Myocyte (in vitro differentiated cells): ENCODE data around the gene S100A4. TPM values are rescaled to one million over a fixed set of nuclear protein-coding genes. Genes with fewer than 3 reads are reported as not detected.
A peak's percentile ranks its signal among the peaks of the same experiment; 100 is the strongest.

ENCODE experiments used
- DNase-seq: peaks from one replicate; pipeline ENCODE4 v3.0.0-alpha.2; 2012; ENCODE audit warnings: low read depth
- total RNA-seq: library from RNA; depleted of rRNA; stranded (reverse); fragments of >200 nt; gene quantifications from 2 replicates; pipeline ENCODE4 v1.2.3, GENCODE V29; 2014

S100A4 gene
- total RNA-seq, 1 donor from 2014 or later: 757 TPM

GRCh38 chr1:153513023-153513422 lies 32.6 kb downstream of the S100A4 start:
- DNase-seq: peak; percentile 47

GRCh38 chr1:153510984-153511410 lies 34.6 kb downstream of the S100A4 start:
- DNase-seq: peak; percentile 82

GRCh38 chr1:153509729-153510354 lies 35.8 kb downstream of the S100A4 start:
- peak; percentile 49 for DNase-seq

- no peak for DNase-seq
Observed at GRCh38 chr1:153509036-153509435, 36.6 kb downstream of the S100A4 start.

DNA sequence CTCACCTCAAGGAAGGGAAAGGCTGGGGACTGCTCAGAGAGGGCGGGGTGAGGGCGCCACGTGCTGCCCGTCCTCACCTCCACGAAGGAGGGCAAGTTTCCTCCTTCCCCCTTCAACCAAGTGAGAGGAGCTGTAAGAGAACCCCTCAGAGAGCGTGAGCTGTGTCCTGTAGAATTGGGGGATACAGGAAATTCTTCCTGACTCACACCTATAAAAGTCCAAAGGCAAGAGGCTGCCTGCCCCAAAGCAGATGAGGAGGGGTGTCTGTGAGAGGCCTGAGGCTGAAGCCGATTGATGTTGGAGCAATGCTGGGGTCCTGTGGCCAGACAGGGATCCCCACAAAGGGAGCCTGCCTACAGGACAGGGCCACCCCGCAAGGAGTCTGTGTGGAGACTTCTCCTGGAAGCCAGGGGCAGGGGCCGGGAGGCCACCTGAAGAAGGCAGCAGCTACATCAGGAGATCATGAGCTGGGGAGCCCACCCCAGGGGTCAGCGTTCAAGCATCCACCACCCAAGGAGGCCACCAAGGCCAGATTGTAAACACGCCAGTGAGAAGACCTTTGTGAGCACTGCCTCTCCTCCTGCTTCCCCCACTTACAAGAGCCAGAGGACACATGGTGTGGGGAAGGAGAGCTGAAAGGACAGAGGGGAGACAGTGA lies 37.6 kb downstream of the S100A4 start:
- no peak for DNase-seq

- peak; percentile 91 for DNase-seq
Observed at GRCh38 chr1:153506831-153507413, 38.7 kb downstream of the S100A4 start.

GRCh38 chr1:153506386-153506785 lies 39.2 kb downstream of the S100A4 start:
- DNase-seq: no peak

GRCh38 chr1:153505576-153505975 lies 40.0 kb downstream of the S100A4 start:
- no peak for DNase-seq

DNA sequence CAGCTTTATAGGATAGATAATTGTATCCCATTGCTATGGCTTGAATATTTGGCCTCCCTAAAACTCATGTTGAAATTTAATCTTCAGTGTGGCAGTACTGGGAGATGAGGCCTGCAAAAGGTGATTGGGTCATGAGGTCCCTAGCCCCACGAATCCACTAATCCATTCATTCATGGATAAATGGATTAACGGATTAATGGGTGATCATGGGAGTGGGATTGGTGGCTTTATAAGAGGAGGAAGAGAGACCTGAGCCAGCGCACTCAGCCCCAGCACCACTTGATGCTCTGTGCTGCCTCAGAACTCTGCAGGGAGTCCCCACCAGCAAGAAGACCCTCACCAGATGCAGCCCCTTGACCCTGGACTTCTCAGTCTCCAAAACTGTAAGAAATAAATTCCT lies 41.8 kb downstream of the S100A4 start:
- no peak for DNase-seq

- no peak for DNase-seq
Observed at GRCh38 chr1:153498746-153499145, 46.9 kb downstream of the S100A4 start.

DNA sequence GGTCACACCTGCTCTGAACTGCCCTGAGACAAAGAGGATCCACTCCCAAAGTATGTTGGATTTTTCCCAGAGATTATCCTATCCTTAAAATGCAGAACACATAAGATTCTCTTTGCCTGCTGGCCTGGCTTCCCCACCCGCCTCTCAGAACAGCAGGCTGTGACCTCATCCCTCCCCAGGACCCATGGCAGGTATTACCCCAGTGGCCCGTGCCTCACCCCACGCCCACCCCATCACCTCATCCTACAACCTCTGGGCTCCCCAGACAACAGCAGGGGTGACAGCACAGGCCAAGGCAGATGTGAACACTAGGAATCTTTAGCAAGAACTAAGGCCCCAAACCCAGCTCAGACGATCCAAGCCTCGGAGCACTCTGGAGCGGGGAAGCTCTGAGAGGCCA lies 50.1 kb downstream of the S100A4 start:
- DNase-seq: no peak

- peak; percentile 82 for DNase-seq
Observed at GRCh38 chr1:153494976-153495535, 50.5 kb downstream of the S100A4 start.

Other genes starting within 250 kb of the S100A4 start
- not detected in 2 replicates for gene PGLYRP3, start 232.9 kb downstream of the S100A4 start, total RNA-seq
- not detected in 2 replicates for gene PGLYRP4, start 197.0 kb downstream of the S100A4 start, total RNA-seq
- not detected in 2 replicates for gene S100A9, start 188.0 kb downstream of the S100A4 start, total RNA-seq
- not detected in 2 replicates for gene S100A12, start 170.2 kb downstream of the S100A4 start, total RNA-seq
- not detected in 2 replicates for gene S100A8, start 154.7 kb downstream of the S100A4 start, total RNA-seq
- not detected in 2 replicates for gene S100A7A, start 129.3 kb downstream of the S100A4 start, total RNA-seq
- gene S100A7, start 85.2 kb downstream of the S100A4 start, total RNA-seq: not detected in 2 replicates
- gene S100A6, start 9.8 kb downstream of the S100A4 start, total RNA-seq: 423 and 449 TPM in 2 replicates
- gene S100A5, start 4.9 kb downstream of the S100A4 start, total RNA-seq: 2.5 and 2.9 TPM in 2 replicates
- gene S100A3, start 3.5 kb upstream of the S100A4 start, total RNA-seq: 7.8 and 10.8 TPM in 2 replicates
- 6.4 and 7.1 TPM in 2 replicates for gene S100A2, start 20.0 kb upstream of the S100A4 start, total RNA-seq
- 591 and 800 TPM in 2 replicates for gene S100A16, start 67.3 kb upstream of the S100A4 start, total RNA-seq
- gene S100A14, start 70.5 kb upstream of the S100A4 start, total RNA-seq: not detected in 2 replicates
- 237 and 291 TPM in 2 replicates for gene S100A13, start 81.7 kb upstream of the S100A4 start, total RNA-seq
- gene S100A1, start 82.6 kb upstream of the S100A4 start, total RNA-seq: 0.52 and 3.3 TPM in 2 replicates
- 59.2 and 71.6 TPM in 2 replicates for gene CHTOP, start 88.3 kb upstream of the S100A4 start, total RNA-seq
- gene SNAPIN, start 112.9 kb upstream of the S100A4 start, total RNA-seq: 68.3 and 75.1 TPM in 2 replicates
- gene ILF2, start 125.2 kb upstream of the S100A4 start, total RNA-seq: 180 and 189 TPM in 2 replicates
- not detected in 2 replicates for gene NPR1, start 132.9 kb upstream of the S100A4 start, total RNA-seq
- gene INTS3, start 182.2 kb upstream of the S100A4 start, total RNA-seq: 24.0 and 27.7 TPM in 2 replicates
- gene SLC27A3, start 229.6 kb upstream of the S100A4 start, total RNA-seq: 0.29 and 0.42 TPM in 2 replicates